GM12878 (cell line): ENCODE data around the gene RARB.

ENCODE experiments used
- CHD1 ChIP-seq: IDR thresholded peaks from 2 replicates; pipeline ENCODE4 v1.6.1; 2012; ENCODE audit warnings: low read depth, low read length, improper control_type of control experiment
- GABPA ChIP-seq: IDR thresholded peaks from 2 replicates; pipeline ENCODE4 v1.6.1; 2014; ENCODE audit warnings: antibody characterized with exemption, low read depth, mild to moderate bottlenecking, inconsistent platforms

DNA sequence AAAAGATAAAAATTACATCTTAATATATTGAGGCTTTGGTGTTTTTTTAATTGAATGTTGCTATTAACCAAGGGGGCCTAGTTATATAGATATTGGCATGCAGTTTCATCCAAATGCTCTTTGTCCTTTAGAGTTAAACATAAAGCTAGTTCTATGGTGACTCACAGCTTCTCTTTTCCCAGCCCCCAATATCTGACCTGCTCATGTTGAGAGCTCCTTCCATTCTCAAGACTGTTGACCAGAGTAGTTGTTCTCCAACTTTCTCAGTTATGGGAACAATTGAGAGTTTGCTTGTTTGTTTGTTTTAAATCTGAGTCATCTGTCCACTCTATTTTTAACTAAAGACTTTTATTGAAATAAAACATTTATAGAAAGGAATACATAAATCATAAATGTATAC lies 15.8 kb upstream of the RARB start:
- no peak for TF ChIP-seq GABPA
- TF ChIP-seq CHD1: no peak
